Caco-2 (cell line): ENCODE data around the gene SDR42E1. TPM values are rescaled to one million over a fixed set of nuclear protein-coding genes. Genes with fewer than 3 reads are reported as not detected.

Source experiments
- BruUV-seq: library from RNA; stranded (reverse); fragments of 400-500 nt; replicated peaks from 2 replicates; lab custom pipeline; 2021; lab: Mats Ljungman, UMichigan
- CTCF ChIA-PET: fragments of 300-600 bp; sonication (Branson Sonifier 250); formaldehyde crosslinking; loops from one replicate; lab custom pipeline; 2022; ENCODE audit warnings: antibody characterized with exemption; lab: Charles Lee
- POLR2A ChIA-PET: fragments of 300-600 bp; sonication (Branson Sonifier 250); formaldehyde crosslinking; loops from one replicate; lab custom pipeline; 2022; ENCODE audit warnings: antibody characterized with exemption; lab: Charles Lee
- DNase-seq, 2 experiments: peaks; one replicate each; pipeline versions ENCODE4 v3.0.0 to v3.0.0-alpha.2; 2020 to 2022
- H3K27me3 ChIP-seq: replicated peaks from 2 replicates; pipeline ENCODE4 v1.6.0; 2011; ENCODE audit warnings: low read length; ENCODE audit not compliant: control insufficient read depth, insufficient read depth
- H3K36me3 ChIP-seq: 2 replicates; pipeline ENCODE4 v1.5.1; 2011; ENCODE audit warnings: low read length; ENCODE audit not compliant: control insufficient read depth, insufficient read depth
- H3K4me1 ChIP-seq: fragments of 250-450 bp; sonication (Bioruptor Pico); 2 replicates; pipeline ENCODE4 v1.5.1; 2020; ENCODE audit warnings: mild to moderate bottlenecking
- H3K4me3 ChIP-seq: 2 replicates; pipeline ENCODE4 v1.5.1; 2011; ENCODE audit warnings: low read depth, mild to moderate bottlenecking, control low read depth, low read length
- H3K9me3 ChIP-seq: fragments of 250-450 bp; sonication (Bioruptor Pico); 2 replicates; pipeline ENCODE4 v1.5.1; 2020; ENCODE audit warnings: mild to moderate bottlenecking, moderate library complexity
- H3K27ac Mint-ChIP-seq: one replicate; pipeline ENCODE4 v1.8.0; 2022; ENCODE audit warnings: mixed read lengths; ENCODE audit not compliant: unreplicated experiment
- H3K27me3 Mint-ChIP-seq: one replicate; pipeline ENCODE4 v1.8.0; 2022; ENCODE audit warnings: mixed read lengths; ENCODE audit not compliant: insufficient read depth, unreplicated experiment
- H3K36me3 Mint-ChIP-seq: one replicate; pipeline ENCODE4 v1.8.0; 2022; ENCODE audit warnings: mild to moderate bottlenecking, mixed read lengths; ENCODE audit not compliant: insufficient read depth, unreplicated experiment
- H3K4me1 Mint-ChIP-seq: one replicate; pipeline ENCODE4 v1.8.0; 2022; ENCODE audit warnings: low read depth, mixed read lengths; ENCODE audit not compliant: unreplicated experiment
- H3K4me3 Mint-ChIP-seq: one replicate; pipeline ENCODE4 v1.8.0; 2022; ENCODE audit warnings: mild to moderate bottlenecking, moderate library complexity, mixed read lengths; ENCODE audit not compliant: unreplicated experiment
- H3K9me3 Mint-ChIP-seq: one replicate; pipeline ENCODE4 v1.8.0; 2022; ENCODE audit warnings: mixed read lengths; ENCODE audit not compliant: unreplicated experiment
- intact Hi-C: fragments of 100-400 bp; cut with micrococcal nuclease; formaldehyde crosslinking; loops from one replicate; pipeline ENCODE4 v1.10.0; 2022; ENCODE audit not compliant: unreplicated experiment
- total RNA-seq: library from RNA; stranded (reverse); gene quantifications from 2 replicates; pipeline ENCODE4 v1.2.3, GENCODE V29; 2022
- TF ChIP-seq, protein P1 (sequence below), 2 experiments: fragments of 200-600 bp in 1 of 2; IDR thresholded peaks; 1 replicate in 1 of 2; 2 replicates in 1 of 2; pipeline versions ENCODE4 v1.5.1 to v1.8.0; 2011 to 2022; ENCODE audit warnings: antibody characterized with exemption in 1 of 2, control low read depth in 1 of 2, inconsistent platforms in 1 of 2, low read depth in 1 of 2, low read length in 1 of 2, mild to moderate bottlenecking in 1 of 2, moderate library complexity in 1 of 2; ENCODE audit not compliant: insufficient read depth in 1 of 2, severe bottlenecking in 1 of 2, unreplicated experiment in 1 of 2

SDR42E1 gene
- total RNA-seq, 1 experiment from 2014 or later: 5.3 TPM

DNA sequence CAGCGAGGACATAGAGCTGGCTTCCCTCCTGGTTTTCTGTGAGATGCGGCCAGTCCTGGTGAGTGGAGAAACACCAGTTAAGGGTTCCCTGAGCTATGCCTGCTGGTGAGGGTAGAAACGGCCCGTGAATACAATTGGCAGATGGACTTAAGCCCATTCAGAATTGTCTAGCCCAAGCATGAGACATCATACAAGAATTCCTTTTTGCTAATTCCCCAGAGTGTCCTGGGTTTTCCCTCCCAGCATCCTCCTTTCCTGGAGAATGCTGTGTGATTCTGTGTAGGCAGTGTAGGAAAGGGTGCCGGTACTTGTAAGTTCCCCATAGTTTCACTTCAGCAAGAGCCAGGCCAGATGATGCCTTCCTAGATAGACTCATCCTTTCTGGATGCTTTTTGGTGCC is 65.1 kb downstream of the SDR42E1 start:
- Histone ChIP-seq H3K4me1 (no peaks in the 10 kb centered on the region), H3K36me3 (no peaks in the 10 kb centered on the region), H3K9me3 (peaks cover 7% of the 10 kb centered on the region; the same call in 1 of the 2 replicates), H3K4me3 (no peak overlapping the region), H3K27me3 (no peaks in the 10 kb centered on the region)
- ChIA-PET CTCF (no interaction called here), POLR2A (no interaction called here)
- DNase-seq: no peak
- Mint-ChIP-seq H3K4me3 (no peak overlapping the region), H3K27ac (no peak overlapping the region), H3K9me3 (peaks cover 19% of the 10 kb centered on the region), H3K27me3 (no peaks in the 10 kb centered on the region), H3K4me1 (no peaks in the 10 kb centered on the region), H3K36me3 (no peaks in the 10 kb centered on the region)
- TF ChIP-seq, protein P1, sequence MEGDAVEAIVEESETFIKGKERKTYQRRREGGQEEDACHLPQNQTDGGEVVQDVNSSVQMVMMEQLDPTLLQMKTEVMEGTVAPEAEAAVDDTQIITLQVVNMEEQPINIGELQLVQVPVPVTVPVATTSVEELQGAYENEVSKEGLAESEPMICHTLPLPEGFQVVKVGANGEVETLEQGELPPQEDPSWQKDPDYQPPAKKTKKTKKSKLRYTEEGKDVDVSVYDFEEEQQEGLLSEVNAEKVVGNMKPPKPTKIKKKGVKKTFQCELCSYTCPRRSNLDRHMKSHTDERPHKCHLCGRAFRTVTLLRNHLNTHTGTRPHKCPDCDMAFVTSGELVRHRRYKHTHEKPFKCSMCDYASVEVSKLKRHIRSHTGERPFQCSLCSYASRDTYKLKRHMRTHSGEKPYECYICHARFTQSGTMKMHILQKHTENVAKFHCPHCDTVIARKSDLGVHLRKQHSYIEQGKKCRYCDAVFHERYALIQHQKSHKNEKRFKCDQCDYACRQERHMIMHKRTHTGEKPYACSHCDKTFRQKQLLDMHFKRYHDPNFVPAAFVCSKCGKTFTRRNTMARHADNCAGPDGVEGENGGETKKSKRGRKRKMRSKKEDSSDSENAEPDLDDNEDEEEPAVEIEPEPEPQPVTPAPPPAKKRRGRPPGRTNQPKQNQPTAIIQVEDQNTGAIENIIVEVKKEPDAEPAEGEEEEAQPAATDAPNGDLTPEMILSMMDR (IDR thresholded peaks at IDR 0.05; ENCODE audit: insufficient read depth in 1 of 2, low read depth in 1 of 2, low read length in 1 of 2, severe bottlenecking in 1 of 2, unreplicated experiment in 1 of 2): no peak
- intact Hi-C loops: no loop called here
- BruUV-seq: no TSS peak

DNA sequence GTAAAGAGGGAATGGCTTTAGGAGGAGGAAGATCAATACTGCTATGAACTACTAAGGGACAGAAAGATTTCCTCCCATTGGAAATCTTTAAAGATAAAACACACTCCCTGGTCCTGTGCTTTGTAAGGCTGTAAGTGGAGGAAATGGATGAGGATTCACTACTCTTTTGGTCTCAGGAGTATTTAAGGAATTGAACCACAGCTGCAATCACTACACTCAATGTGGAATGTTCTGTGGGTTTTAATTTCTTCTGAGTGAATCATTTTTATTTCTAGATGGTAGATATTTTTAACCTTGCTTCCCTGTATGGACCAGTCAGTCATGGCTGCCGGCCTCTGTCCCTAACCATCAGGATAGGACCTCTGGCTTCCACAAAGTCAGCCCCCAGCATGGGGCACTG is 65.6 kb downstream of the SDR42E1 start:
- POLR2A ChIA-PET: no interaction called here
- CTCF ChIA-PET: no interaction called here
- no TSS peak for BruUV-seq
- Histone ChIP-seq H3K9me3 (0 out of 2 replicates have a peak, but pooled peaks cover 3% of the 10 kb centered on the region), H3K4me1 (no peaks in the 10 kb centered on the region), H3K4me3 (no peak overlapping the region), H3K36me3 (no peaks in the 10 kb centered on the region), H3K27me3 (no peaks in the 10 kb centered on the region)
- no peak for DNase-seq
- Mint-ChIP-seq H3K4me1 (no peaks in the 10 kb centered on the region), H3K36me3 (no peaks in the 10 kb centered on the region), H3K4me3 (no peak overlapping the region), H3K9me3 (peaks cover 14% of the 10 kb centered on the region), H3K27me3 (no peaks in the 10 kb centered on the region), H3K27ac (no peak overlapping the region)
- TF ChIP-seq, protein P1 (IDR thresholded peaks at IDR 0.05; ENCODE audit: insufficient read depth in 1 of 2, low read depth in 1 of 2, low read length in 1 of 2, severe bottlenecking in 1 of 2, unreplicated experiment in 1 of 2): no peak
- intact Hi-C loops: no loop called here

DNA sequence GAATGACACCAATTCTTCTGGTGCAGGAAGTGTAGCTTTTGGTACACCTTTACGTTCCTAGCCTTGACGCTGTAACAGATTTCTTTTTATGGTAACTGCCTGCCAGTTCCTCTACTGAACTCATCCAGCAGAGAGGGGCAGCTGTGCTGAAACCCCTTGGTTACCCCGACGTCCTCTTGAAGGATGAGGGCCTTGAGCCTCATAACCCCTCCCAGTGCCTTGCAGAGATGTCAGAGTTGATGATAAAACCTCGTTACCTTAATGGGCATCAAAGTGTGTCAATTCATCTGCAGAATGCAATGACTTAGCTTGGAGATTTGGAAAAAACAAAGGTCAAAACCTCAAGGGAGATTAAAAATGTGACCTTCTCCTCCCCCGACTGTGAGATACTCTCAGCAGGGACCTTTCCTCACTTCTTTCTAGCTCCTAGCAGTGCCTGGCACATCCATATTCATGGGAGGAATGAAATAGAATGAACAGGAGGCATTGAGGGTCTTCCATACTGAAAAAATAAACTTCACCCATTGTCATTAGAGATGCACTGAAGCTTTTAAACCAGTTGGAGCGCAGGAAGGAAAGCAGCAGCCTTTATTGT is 69.2 kb downstream of the SDR42E1 start:
- TF ChIP-seq, protein P1 (IDR thresholded peaks at IDR 0.05; ENCODE audit: insufficient read depth in 1 of 2, low read depth in 1 of 2, low read length in 1 of 2, severe bottlenecking in 1 of 2, unreplicated experiment in 1 of 2): no peak
- Mint-ChIP-seq H3K4me3 (no peak overlapping the region), H3K36me3 (no peaks in the 10 kb centered on the region), H3K27ac (no peak overlapping the region), H3K4me1 (peaks cover 7% of the 10 kb centered on the region), H3K27me3 (no peaks in the 10 kb centered on the region), H3K9me3 (no peaks in the 10 kb centered on the region)
- H3K9me3 ChIP-seq: no peaks in the 10 kb centered on the region
- BruUV-seq: no TSS peak
- ChIA-PET POLR2A (interaction anchor here (1.0 kb wide), 1 partner anchor 227 kb away, joined by 3 read pairs; no protein-coding TSS in a partner anchor), CTCF (interaction anchor here (1.0 kb wide), 1 partner anchor 55 kb away, joined by 3 read pairs; no protein-coding TSS in a partner anchor)
- no peak for DNase-seq
- no peaks in the 10 kb centered on the region for H3K36me3 ChIP-seq
- H3K4me1 ChIP-seq: no peaks in the 10 kb centered on the region
- intact Hi-C loops: no loop called here
- no peaks in the 10 kb centered on the region for H3K27me3 ChIP-seq
- no peak overlapping the region for H3K4me3 ChIP-seq
